Hepatocyte (in vitro differentiated cells): ENCODE measurements around the gene RANBP3. TPM values are rescaled to one million over a fixed set of nuclear protein-coding genes. Genes with fewer than 3 reads are reported as not detected.

ENCODE experiments used
- DNase-seq: peaks from one replicate; pipeline ENCODE4 v3.0.0-alpha.2; 2016; ENCODE audit warnings: low spot score
- H2AFZ ChIP-seq: fragments of 200-600 bp; sonication (generic); 2 replicates; pipeline ENCODE4 v1.6.0; 2016; ENCODE audit warnings: antibody characterized with exemption, mild to moderate bottlenecking
- H3K27ac ChIP-seq: fragments of 200-600 bp; sonication (generic); 2 replicates; pipeline ENCODE4 v1.5.1; 2016; ENCODE audit warnings: mild to moderate bottlenecking
- H3K27me3 ChIP-seq: fragments of 200-600 bp; sonication (generic); 2 replicates; pipeline ENCODE4 v1.6.1; 2016
- H3K36me3 ChIP-seq: fragments of 200-600 bp; sonication (generic); replicated peaks from 2 replicates; pipeline ENCODE4 v1.5.1; 2016; ENCODE audit warnings: low read depth; ENCODE audit not compliant: insufficient read depth
- H3K4me1 ChIP-seq: fragments of 200-600 bp; sonication (generic); 2 replicates; pipeline ENCODE4 v1.5.1; 2016; ENCODE audit warnings: mild to moderate bottlenecking, moderate library complexity; ENCODE audit not compliant: insufficient read depth
- H3K4me2 ChIP-seq: fragments of 200-600 bp; sonication (generic); 2 replicates; pipeline ENCODE4 v1.6.0; 2016
- H3K4me3 ChIP-seq: fragments of 200-600 bp; sonication (generic); 2 replicates; pipeline ENCODE4 v1.5.1; 2016; ENCODE audit warnings: mild to moderate bottlenecking
- H3K79me2 ChIP-seq: fragments of 200-600 bp; sonication (generic); 2 replicates; pipeline ENCODE4 v1.6.0; 2017; ENCODE audit warnings: mild to moderate bottlenecking
- H3K9me2 ChIP-seq: fragments of 200-600 bp; sonication (generic); replicated peaks from 2 replicates; pipeline ENCODE4 v1.6.0; 2017; ENCODE audit warnings: mild to moderate bottlenecking; ENCODE audit not compliant: insufficient read depth
- H3K9me3 ChIP-seq: fragments of 200-600 bp; sonication (generic); 2 replicates; pipeline ENCODE4 v1.5.1; 2016; ENCODE audit warnings: low read depth, mild to moderate bottlenecking
- H4K20me1 ChIP-seq: fragments of 200-600 bp; sonication (generic); 2 replicates; pipeline ENCODE4 v1.6.0; 2016; ENCODE audit warnings: mild to moderate bottlenecking; ENCODE audit not compliant: insufficient read depth, poor library complexity, severe bottlenecking
- EZH2 ChIP-seq: fragments of 200-600 bp; sonication (generic); IDR thresholded peaks from 2 replicates; pipeline ENCODE4 v1.6.1; 2016; ENCODE audit warnings: antibody characterized with exemption, mild to moderate bottlenecking, borderline replicate concordance
- EZH2phosphoT487 ChIP-seq: fragments of 200-600 bp; sonication (generic); IDR thresholded peaks from one replicate; pipeline ENCODE4 v1.6.1; 2018; ENCODE audit warnings: antibody characterized with exemption, mild to moderate bottlenecking, low read depth, moderate library complexity; ENCODE audit not compliant: unreplicated experiment, severe bottlenecking
- WGBS: methylation state at CpG from one replicate; pipeline ENCODE4 v1.1.6; 2016; ENCODE audit warnings: low lambda C conversion rate; ENCODE audit errors: missing lambda C conversion rate; 5-methylcytosine and 5-hydroxymethylcytosine counted together
- polyA plus RNA-seq: library from polyadenylated mRNA; unstranded; fragments of >200 nt; fragmentation: Nextera tagmentation; extraction: Ambion mirVana; gene quantifications from 2 replicates; pipeline ENCODE4 v1.2.1, GENCODE V29; 2016
- total RNA-seq: library from RNA; depleted of rRNA; stranded (reverse); fragments of >200 nt; gene quantifications from 2 replicates; pipeline ENCODE4 v1.2.3, GENCODE V29; 2014
- TF ChIP-seq, protein P1 (sequence below): fragments of 200-600 bp; sonication (generic); IDR thresholded peaks from 2 replicates; pipeline ENCODE4 v1.5.1; 2016; ENCODE audit warnings: antibody characterized with exemption, mild to moderate bottlenecking; ENCODE audit not compliant: poor library complexity

RANBP3 gene
- total and polyA plus RNA-seq, 2 experiments from 2014 or later = 10.4 to 51.0 TPM

DNA sequence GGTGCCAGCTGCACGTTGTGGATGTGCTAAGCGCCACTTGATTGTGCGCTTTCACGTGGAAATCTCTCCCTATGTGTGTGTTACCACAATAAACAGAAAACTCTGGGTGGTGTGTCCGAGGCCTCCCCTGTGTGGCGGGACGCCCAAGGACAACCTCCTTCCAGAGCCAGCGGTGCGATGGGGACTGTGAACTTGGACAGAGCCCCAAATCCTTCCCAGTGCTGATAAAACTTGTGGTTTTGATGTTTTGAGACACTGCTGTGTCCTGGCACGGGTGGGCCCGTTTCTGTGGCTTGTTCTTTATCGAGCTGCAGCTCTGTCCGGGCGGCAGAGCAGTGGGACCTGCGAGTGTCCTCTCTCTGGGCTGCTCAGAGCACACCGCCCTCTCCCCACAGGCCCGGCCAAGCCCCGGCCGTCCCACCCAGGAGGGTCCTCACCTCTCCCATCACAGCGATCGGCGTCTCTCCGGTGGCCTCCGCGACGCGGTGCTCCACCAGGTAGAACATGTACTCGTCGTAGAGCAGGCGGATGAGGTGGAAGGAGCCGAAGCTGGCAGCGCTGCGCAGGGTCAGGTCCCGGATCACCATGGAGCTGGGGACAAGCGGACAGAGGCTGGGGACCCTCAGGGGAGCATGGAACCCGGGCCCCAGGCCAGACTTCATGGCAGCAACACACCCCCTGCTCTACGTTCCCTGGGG lies 18.8 kb upstream of the RANBP3 start:
- Histone ChIP-seq H3K4me2 (no peak overlapping the region), H3K36me3 (no peaks in the 10 kb centered on the region), H3K4me3 (no peak overlapping the region), H4K20me1 (no peaks in the 10 kb centered on the region), H3K9me3 (no peaks in the 10 kb centered on the region), H3K27me3 (no peaks in the 10 kb centered on the region), H3K4me1 (peaks cover 17% of the 10 kb centered on the region), H2AFZ (no peak overlapping the region), H3K9me2 (no peaks in the 10 kb centered on the region), H3K79me2 (no peaks in the 10 kb centered on the region), H3K27ac (no peak overlapping the region)
- WGBS = 94% methylated on average over 37 of the region's 37 CpGs
- TF ChIP-seq EZH2phosphoT487 (no peak), EZH2 (no peak)
- TF ChIP-seq, protein P1, sequence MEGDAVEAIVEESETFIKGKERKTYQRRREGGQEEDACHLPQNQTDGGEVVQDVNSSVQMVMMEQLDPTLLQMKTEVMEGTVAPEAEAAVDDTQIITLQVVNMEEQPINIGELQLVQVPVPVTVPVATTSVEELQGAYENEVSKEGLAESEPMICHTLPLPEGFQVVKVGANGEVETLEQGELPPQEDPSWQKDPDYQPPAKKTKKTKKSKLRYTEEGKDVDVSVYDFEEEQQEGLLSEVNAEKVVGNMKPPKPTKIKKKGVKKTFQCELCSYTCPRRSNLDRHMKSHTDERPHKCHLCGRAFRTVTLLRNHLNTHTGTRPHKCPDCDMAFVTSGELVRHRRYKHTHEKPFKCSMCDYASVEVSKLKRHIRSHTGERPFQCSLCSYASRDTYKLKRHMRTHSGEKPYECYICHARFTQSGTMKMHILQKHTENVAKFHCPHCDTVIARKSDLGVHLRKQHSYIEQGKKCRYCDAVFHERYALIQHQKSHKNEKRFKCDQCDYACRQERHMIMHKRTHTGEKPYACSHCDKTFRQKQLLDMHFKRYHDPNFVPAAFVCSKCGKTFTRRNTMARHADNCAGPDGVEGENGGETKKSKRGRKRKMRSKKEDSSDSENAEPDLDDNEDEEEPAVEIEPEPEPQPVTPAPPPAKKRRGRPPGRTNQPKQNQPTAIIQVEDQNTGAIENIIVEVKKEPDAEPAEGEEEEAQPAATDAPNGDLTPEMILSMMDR = no peak
- DNase-seq = no peak

DNA sequence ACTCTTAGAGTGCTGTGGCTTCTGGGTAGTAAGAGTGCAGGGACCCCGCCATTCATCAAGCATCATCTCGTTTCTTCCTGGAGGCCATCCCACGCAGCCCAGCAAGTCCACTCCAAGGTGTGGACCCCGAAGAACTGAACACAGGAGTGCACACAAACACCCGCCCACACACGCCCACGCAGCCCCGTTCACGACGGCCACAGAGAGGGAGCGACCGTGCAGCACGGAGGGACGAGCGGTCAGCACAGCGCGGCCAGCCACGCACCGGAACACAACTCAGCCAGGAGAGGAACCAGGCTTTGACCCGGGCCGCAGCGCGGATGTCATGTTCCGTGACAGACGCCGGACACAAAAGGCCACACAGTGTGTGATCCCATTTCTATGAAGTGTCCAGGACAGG lies 18.2 kb upstream of the RANBP3 start:
- WGBS = 94% methylated on average over 25 of the region's 26 CpGs
- no peak overlapping the region for H3K4me3 ChIP-seq
- no peak for DNase-seq

DNA sequence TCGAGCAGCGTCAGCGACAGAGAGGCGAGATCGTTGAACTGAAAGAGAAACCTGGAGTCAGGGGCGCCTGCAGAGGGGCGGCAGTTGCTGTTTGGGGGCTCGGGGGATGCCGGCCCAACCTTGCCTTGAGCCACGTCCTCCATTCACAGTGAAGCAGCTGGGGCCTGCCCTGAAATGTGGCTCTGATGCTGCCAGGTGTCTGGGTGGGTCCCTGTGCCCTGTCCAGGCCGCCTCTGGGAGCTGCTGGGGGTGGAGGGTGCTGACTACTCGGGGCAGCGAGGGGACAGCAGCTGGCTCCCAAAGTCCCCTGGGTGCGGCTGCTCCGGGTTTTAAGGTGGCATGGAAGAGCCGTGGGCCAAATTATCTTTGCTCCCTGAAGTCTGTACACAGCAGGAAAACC lies 17.7 kb upstream of the RANBP3 start:
- no peaks in the 10 kb centered on the region for H3K79me2 ChIP-seq
- no peak overlapping the region for H3K27ac ChIP-seq
- H3K27me3 ChIP-seq = no peaks in the 10 kb centered on the region
- H3K4me3 ChIP-seq = no peak overlapping the region
- WGBS = 96% methylated on average over 16 of the region's 16 CpGs
- TF ChIP-seq, protein P1 = no peak
- TF ChIP-seq EZH2phosphoT487 (no peak), EZH2 (no peak)
- H3K4me1 ChIP-seq = peaks cover 17% of the 10 kb centered on the region
- no peaks in the 10 kb centered on the region for H3K9me3 ChIP-seq
- no peaks in the 10 kb centered on the region for H3K36me3 ChIP-seq
- no peak for DNase-seq
- no peaks in the 10 kb centered on the region for H4K20me1 ChIP-seq
- no peaks in the 10 kb centered on the region for H3K9me2 ChIP-seq
- no peak overlapping the region for H3K4me2 ChIP-seq
- H2AFZ ChIP-seq = no peak overlapping the region

More for the DNA sequence above, 18.2 kb upstream of the RANBP3 start:
- Histone ChIP-seq H3K9me3 (no peaks in the 10 kb centered on the region), H3K4me1 (peaks cover 17% of the 10 kb centered on the region), H3K27me3 (no peaks in the 10 kb centered on the region), H3K36me3 (no peaks in the 10 kb centered on the region), H3K4me2 (no peak overlapping the region), H2AFZ (no peak overlapping the region), H3K27ac (no peak overlapping the region), H3K9me2 (no peaks in the 10 kb centered on the region), H4K20me1 (no peaks in the 10 kb centered on the region), H3K79me2 (no peaks in the 10 kb centered on the region)
- TF ChIP-seq, protein P1 = no peak
- TF ChIP-seq EZH2 (no peak), EZH2phosphoT487 (no peak)
